Trophoblast cell (in vitro differentiated cells and primary cell): ENCODE data around the gene LDHAL6A.
A peak's percentile ranks its signal among the peaks of the same experiment; 100 is the strongest.

Experiments used
- DNase-seq, 2 donors: peaks; one replicate each; pipeline ENCODE4 v3.0.0-alpha.2; 2016
- H2AFZ ChIP-seq: 2 replicates; pipeline ENCODE4 v1.6.1; 2013; ENCODE audit warnings: low read length, moderate library complexity, mild to moderate bottlenecking; ENCODE audit not compliant: insufficient read depth, poor library complexity
- H2AK5ac ChIP-seq: 2 replicates; pipeline ENCODE4 v1.6.1; 2013; ENCODE audit warnings: mild to moderate bottlenecking, low read length
- H2BK120ac ChIP-seq: 2 replicates; pipeline ENCODE4 v1.6.1; 2013; ENCODE audit warnings: low read length, mild to moderate bottlenecking, moderate library complexity; ENCODE audit not compliant: insufficient read depth, poor library complexity
- H2BK12ac ChIP-seq: 2 replicates; pipeline ENCODE4 v1.6.1; 2013; ENCODE audit warnings: mild to moderate bottlenecking, low read length, moderate library complexity
- H2BK5ac ChIP-seq: 2 replicates; pipeline ENCODE4 v1.6.1; 2013; ENCODE audit warnings: low read length, low read depth, moderate library complexity, mild to moderate bottlenecking; ENCODE audit not compliant: poor library complexity
- H3K14ac ChIP-seq: 2 replicates; pipeline ENCODE4 v1.6.1; 2013; ENCODE audit warnings: mild to moderate bottlenecking, low read length
- H3K18ac ChIP-seq: 2 replicates; pipeline ENCODE4 v1.6.1; 2013; ENCODE audit warnings: mild to moderate bottlenecking, low read length
- H3K23ac ChIP-seq: 2 replicates; pipeline ENCODE4 v1.6.1; 2013; ENCODE audit warnings: low read length
- H3K27ac ChIP-seq: 2 replicates; pipeline ENCODE4 v1.5.1; 2013; ENCODE audit warnings: low read depth, mild to moderate bottlenecking, inconsistent platforms, low read length, moderate library complexity
- H3K27me3 ChIP-seq: 2 replicates; pipeline ENCODE4 v1.6.1; 2013; ENCODE audit warnings: inconsistent platforms, mild to moderate bottlenecking, low read length, moderate library complexity; ENCODE audit not compliant: insufficient read depth
- H3K36me3 ChIP-seq, 2 experiments: 1 replicate in 1 of 2; 2 replicates in 1 of 2; pipeline ENCODE4 v1.6.1; 2013; ENCODE audit warnings: low read length in 2 of 2, mild to moderate bottlenecking in 2 of 2, moderate library complexity in 1 of 2; ENCODE audit not compliant: insufficient read depth in 2 of 2, control insufficient read depth in 1 of 2
- H3K4ac ChIP-seq: 2 replicates; pipeline ENCODE4 v1.6.1; 2013; ENCODE audit warnings: low read depth, mild to moderate bottlenecking, low read length, moderate library complexity
- H3K4me1 ChIP-seq, 2 experiments: 1 replicate in 1 of 2; 2 replicates in 1 of 2; pipeline ENCODE4 v1.6.1; 2013; ENCODE audit warnings: low read length in 2 of 2, mild to moderate bottlenecking in 2 of 2, moderate library complexity in 1 of 2; ENCODE audit not compliant: insufficient read depth in 2 of 2, control insufficient read depth in 1 of 2
- H3K4me2 ChIP-seq: 2 replicates; pipeline ENCODE4 v1.6.1; 2013; ENCODE audit warnings: inconsistent platforms, mild to moderate bottlenecking, low read length, moderate library complexity
- H3K4me3 ChIP-seq: 2 replicates; pipeline ENCODE4 v1.5.1; 2013; ENCODE audit warnings: mild to moderate bottlenecking, low read depth, low read length, inconsistent platforms
- H3K79me1 ChIP-seq: one replicate; pipeline ENCODE4 v1.6.1; 2013; ENCODE audit warnings: low read length
- H3K79me2 ChIP-seq: 2 replicates; pipeline ENCODE4 v1.6.1; 2013; ENCODE audit warnings: low read length, mild to moderate bottlenecking; ENCODE audit not compliant: control insufficient read depth, insufficient read depth, poor library complexity
- H3K9ac ChIP-seq: 2 replicates; pipeline ENCODE4 v1.6.1; 2013; ENCODE audit warnings: mild to moderate bottlenecking, low read length
- H3K9me3 ChIP-seq: 2 replicates; pipeline ENCODE4 v1.6.1; 2013; ENCODE audit warnings: low read depth, mild to moderate bottlenecking, control low read depth, inconsistent platforms, low read length; ENCODE audit not compliant: insufficient read depth
- H4K12ac ChIP-seq: 2 replicates; pipeline ENCODE4 v1.6.1; 2013; ENCODE audit warnings: low read depth, mild to moderate bottlenecking, low read length, moderate library complexity
- H4K8ac ChIP-seq: 2 replicates; pipeline ENCODE4 v1.6.1; 2013; ENCODE audit warnings: low read depth, mild to moderate bottlenecking, low read length, moderate library complexity
- H4K91ac ChIP-seq: one replicate; pipeline ENCODE4 v1.6.1; 2013; ENCODE audit warnings: low read depth, mild to moderate bottlenecking, low read length, moderate library complexity
- WGBS: extraction: QIAGEN DNeasy Blood & Tissue Kit; methylation state at CpG from one replicate; pipeline ENCODE4 v1.1.7; 2013; ENCODE audit warnings: missing lambda C conversion rate; ENCODE audit not compliant: insufficient read length, insufficient coverage; ENCODE audit errors: extremely low coverage; 5-methylcytosine and 5-hydroxymethylcytosine counted together

The LDHAL6A gene

DNA sequence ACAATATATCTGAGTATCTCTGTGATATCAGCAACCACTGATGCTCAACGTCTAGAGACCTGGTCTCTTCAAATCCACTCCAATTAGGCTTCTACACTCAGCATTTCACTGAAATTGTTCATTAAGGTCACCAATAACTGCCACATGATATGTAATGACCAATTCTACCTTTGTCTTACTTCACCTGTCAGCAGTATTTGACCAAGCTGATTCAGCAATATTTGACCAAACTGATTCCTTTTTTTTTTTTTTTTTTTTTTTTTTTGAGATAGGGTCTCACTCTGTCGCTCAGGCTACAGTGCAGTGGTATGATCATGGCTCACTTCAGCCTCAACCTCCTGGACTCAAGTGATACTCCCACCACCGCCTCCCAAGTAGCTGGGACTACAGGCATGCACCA is 65.5 kb downstream of the LDHAL6A start:
- Histone ChIP-seq H3K4me3 (no peak overlapping the region), H2BK5ac (no peak overlapping the region), H3K18ac (no peak overlapping the region), H3K79me1 (no peaks in the 10 kb centered on the region), H4K12ac (no peak overlapping the region), H3K9ac (no peak overlapping the region), H3K27me3 (no peaks in the 10 kb centered on the region), H3K27ac (no peak overlapping the region), H3K23ac (no peak overlapping the region), H2AK5ac (no peak overlapping the region), H3K9me3 (no peaks in the 10 kb centered on the region), H3K4ac (no peak overlapping the region), H2BK12ac (no peak overlapping the region), H3K36me3 (peaks cover 4 to 10% of the 10 kb centered on the region in 2 experiments), H3K14ac (no peak overlapping the region), H2BK120ac (no peak overlapping the region), H3K4me1 (peaks cover 3 to 4% of the 10 kb centered on the region in 2 experiments), H3K79me2 (no peaks in the 10 kb centered on the region), H4K8ac (no peak overlapping the region), H3K4me2 (no peak overlapping the region), H2AFZ (no peak overlapping the region), H4K91ac (no peak overlapping the region)
- no CpG with 5 or more reads among the region's 3 CpGs for WGBS
- no peak for DNase-seq

DNA sequence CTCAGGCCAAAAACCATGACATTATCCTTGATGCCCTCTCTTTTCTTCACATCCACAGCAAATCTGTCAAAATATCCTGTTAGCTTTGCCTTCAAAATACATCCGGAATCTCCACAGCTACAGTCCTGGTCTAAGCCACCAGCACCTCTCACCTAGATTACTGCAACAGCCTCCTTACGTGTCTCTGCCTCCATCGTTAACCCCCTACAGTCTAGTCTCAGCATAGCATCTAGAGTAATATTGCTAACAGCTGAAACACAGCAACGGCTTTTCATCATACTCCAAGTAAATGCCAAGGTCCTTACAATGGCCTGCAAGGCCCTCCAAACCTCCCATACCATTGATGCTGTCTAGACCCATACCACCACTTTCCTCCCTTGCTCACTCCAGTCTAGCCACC is 66.7 kb downstream of the LDHAL6A start:
- Histone ChIP-seq H3K4me1 (peaks cover 3 to 4% of the 10 kb centered on the region in 2 experiments), H3K9ac (no peak overlapping the region), H3K79me2 (peaks cover 2% of the 10 kb centered on the region), H4K8ac (no peak overlapping the region), H3K14ac (no peak overlapping the region), H3K23ac (no peak overlapping the region), H4K91ac (no peak overlapping the region), H3K27ac (no peak overlapping the region), H3K4ac (no peak overlapping the region), H3K36me3 (peaks cover 2 to 8% of the 10 kb centered on the region in 2 experiments), H2AFZ (no peak overlapping the region), H2BK120ac (no peak overlapping the region), H3K79me1 (peaks cover 7% of the 10 kb centered on the region), H3K9me3 (no peaks in the 10 kb centered on the region), H4K12ac (no peak overlapping the region), H2BK5ac (no peak overlapping the region), H2BK12ac (no peak overlapping the region), H3K27me3 (no peaks in the 10 kb centered on the region), H3K4me3 (no peak overlapping the region), H2AK5ac (no peak overlapping the region), H3K4me2 (no peak overlapping the region), H3K18ac (no peak overlapping the region)
- WGBS = no CpG with 5 or more reads among the region's 4 CpGs
- DNase-seq = peak; percentile 67 to 73

DNA sequence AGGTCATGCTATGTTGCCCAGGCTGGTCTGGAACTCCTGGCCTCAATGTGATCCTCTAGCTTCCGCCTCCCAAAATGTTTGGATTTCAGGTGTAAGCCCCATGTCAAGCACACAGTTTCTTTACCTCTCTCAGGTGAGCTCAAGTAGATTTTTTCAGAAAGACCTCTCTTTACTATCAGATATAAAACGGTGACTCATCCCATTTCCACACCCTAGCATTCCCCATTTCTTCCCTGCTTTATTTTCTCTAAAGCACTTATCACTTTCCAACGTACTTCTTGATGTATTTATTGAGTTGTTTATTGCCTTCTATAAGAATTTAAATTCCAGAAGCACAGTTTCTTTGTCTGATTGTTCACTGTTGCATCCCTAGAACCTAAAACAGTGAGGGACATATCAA is 67.4 kb downstream of the LDHAL6A start:
- H2BK120ac ChIP-seq = no peak overlapping the region
- no peak overlapping the region for H3K14ac ChIP-seq
- no peak overlapping the region for H2AFZ ChIP-seq
- WGBS = no CpG with 5 or more reads among the region's 3 CpGs
- no peak overlapping the region for H3K4ac ChIP-seq
- peaks cover 7% of the 10 kb centered on the region for H3K79me1 ChIP-seq
- H2AK5ac ChIP-seq = no peak overlapping the region
- H3K27ac ChIP-seq = no peak overlapping the region
- H3K4me3 ChIP-seq = no peak overlapping the region
- no peak overlapping the region for H4K12ac ChIP-seq
- no peak overlapping the region for H3K4me2 ChIP-seq
- DNase-seq = peak; percentile 1 to 29
- no peak overlapping the region for H3K23ac ChIP-seq
- no peak overlapping the region for H3K9ac ChIP-seq
- H3K27me3 ChIP-seq = no peaks in the 10 kb centered on the region
- peaks cover 3 to 4% of the 10 kb centered on the region in 2 experiments for H3K4me1 ChIP-seq
- H4K8ac ChIP-seq = no peak overlapping the region
- H3K9me3 ChIP-seq = no peaks in the 10 kb centered on the region
- H3K79me2 ChIP-seq = peaks cover 2% of the 10 kb centered on the region
- no peak overlapping the region for H4K91ac ChIP-seq
- H3K18ac ChIP-seq = no peak overlapping the region
- H2BK12ac ChIP-seq = no peak overlapping the region
- H2BK5ac ChIP-seq = no peak overlapping the region
- H3K36me3 ChIP-seq = peaks cover 2 to 8% of the 10 kb centered on the region in 2 experiments

DNA sequence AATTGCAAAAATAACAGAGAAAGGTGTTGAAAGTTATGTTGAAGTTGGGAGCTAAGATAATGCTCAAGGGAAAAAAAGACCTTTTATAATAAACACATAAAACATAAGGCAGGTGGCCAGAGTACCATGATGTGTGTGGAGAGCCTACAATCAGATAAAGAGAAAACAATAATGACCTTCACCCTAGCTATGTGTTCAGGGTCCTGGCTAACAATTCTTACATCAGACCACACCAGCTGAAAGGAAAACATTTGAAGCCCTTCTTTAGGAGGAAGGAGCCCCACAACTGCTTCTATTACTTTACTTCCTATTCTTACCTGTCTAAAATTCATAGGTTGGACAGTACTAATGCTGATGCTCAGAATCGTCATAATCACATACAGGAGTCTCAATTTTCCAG is 68.6 kb downstream of the LDHAL6A start:
- no peaks in the 10 kb centered on the region for H3K9me3 ChIP-seq
- H2BK12ac ChIP-seq = no peak overlapping the region
- H3K18ac ChIP-seq = no peak overlapping the region
- no peak overlapping the region for H3K27ac ChIP-seq
- peaks cover 3 to 4% of the 10 kb centered on the region in 2 experiments for H3K4me1 ChIP-seq
- peaks cover 2 to 5% of the 10 kb centered on the region in 2 experiments for H3K36me3 ChIP-seq
- no peak overlapping the region for H2BK5ac ChIP-seq
- no peak overlapping the region for H3K4me3 ChIP-seq
- H4K12ac ChIP-seq = no peak overlapping the region
- H2BK120ac ChIP-seq = no peak overlapping the region
- H2AK5ac ChIP-seq = no peak overlapping the region
- no peaks in the 10 kb centered on the region for H3K27me3 ChIP-seq
- no peak overlapping the region for H3K14ac ChIP-seq
- H3K23ac ChIP-seq = no peak overlapping the region
- no peak overlapping the region for H3K4ac ChIP-seq
- H2AFZ ChIP-seq = no peak overlapping the region
- no CpG with 5 or more reads among the region's 1 CpG for WGBS
- no peak for DNase-seq
- H3K79me2 ChIP-seq = peaks cover 2% of the 10 kb centered on the region
- H4K91ac ChIP-seq = no peak overlapping the region
- H3K4me2 ChIP-seq = no peak overlapping the region
- peaks cover 7% of the 10 kb centered on the region for H3K79me1 ChIP-seq
- H3K9ac ChIP-seq = no peak overlapping the region
- H4K8ac ChIP-seq = no peak overlapping the region
